Upper lobe of left lung (tissue), 4 donors: ENCODE results near the gene KHSRP.

Source experiments
- EP300 ChIP-seq, 4 donors: sonication (generic); formaldehyde crosslinking; IDR thresholded peaks; one replicate each; pipeline ENCODE4 v1.5.1; 2017; ENCODE audit warnings: antibody characterized with exemption in 4 of 4, control low read depth in 2 of 4
- POLR2A ChIP-seq, 4 donors: fragments of 450-650 bp; IDR thresholded peaks; one replicate each; pipeline ENCODE4 v1.5.1; 2016 to 2017; ENCODE audit warnings: antibody characterized with exemption in 4 of 4, mild to moderate bottlenecking in 2 of 4
- TF ChIP-seq, protein P1 (sequence below), 6 experiments: fragments of 450-650 bp in 4 of 6; fragments of 200-600 bp in 2 of 6; sonication (generic) in 2 of 6; IDR thresholded peaks; one replicate each; pipeline ENCODE4 v1.5.1; 2016 to 2019; ENCODE audit warnings: antibody characterized with exemption in 6 of 6

DNA sequence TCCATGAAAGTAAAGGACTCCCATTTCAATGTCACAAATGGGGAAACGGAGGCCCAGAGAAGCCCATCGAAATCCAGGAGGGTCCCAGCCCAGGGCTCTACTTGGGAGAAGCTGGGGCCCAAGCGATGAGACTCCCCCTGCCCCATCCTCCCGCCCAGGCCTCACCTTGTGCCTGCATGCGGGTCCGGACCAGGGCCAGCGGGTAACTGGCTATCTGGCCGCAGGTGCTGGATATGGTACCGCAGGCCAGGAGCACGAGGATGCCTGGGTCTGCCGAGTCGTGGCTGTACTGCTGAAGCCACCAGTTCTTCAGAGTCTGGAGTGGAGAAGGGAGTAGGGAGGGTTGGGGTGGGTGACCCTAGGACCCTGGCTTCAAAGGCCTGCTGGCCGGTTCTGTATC, 19.4 kb upstream of the KHSRP start:
- TF ChIP-seq, protein P1, sequence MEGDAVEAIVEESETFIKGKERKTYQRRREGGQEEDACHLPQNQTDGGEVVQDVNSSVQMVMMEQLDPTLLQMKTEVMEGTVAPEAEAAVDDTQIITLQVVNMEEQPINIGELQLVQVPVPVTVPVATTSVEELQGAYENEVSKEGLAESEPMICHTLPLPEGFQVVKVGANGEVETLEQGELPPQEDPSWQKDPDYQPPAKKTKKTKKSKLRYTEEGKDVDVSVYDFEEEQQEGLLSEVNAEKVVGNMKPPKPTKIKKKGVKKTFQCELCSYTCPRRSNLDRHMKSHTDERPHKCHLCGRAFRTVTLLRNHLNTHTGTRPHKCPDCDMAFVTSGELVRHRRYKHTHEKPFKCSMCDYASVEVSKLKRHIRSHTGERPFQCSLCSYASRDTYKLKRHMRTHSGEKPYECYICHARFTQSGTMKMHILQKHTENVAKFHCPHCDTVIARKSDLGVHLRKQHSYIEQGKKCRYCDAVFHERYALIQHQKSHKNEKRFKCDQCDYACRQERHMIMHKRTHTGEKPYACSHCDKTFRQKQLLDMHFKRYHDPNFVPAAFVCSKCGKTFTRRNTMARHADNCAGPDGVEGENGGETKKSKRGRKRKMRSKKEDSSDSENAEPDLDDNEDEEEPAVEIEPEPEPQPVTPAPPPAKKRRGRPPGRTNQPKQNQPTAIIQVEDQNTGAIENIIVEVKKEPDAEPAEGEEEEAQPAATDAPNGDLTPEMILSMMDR (IDR thresholded peaks at IDR 0.05), result no peak
- TF ChIP-seq POLR2A (IDR thresholded peaks at IDR 0.05) (no peak), EP300 (IDR thresholded peaks at IDR 0.05) (no peak)
